Measurements from ENCODE around the gene SLC26A4.

GRCh38 chr7:107631588-107632491 lies 28.8 kb upstream of the SLC26A4 start:
- no peak for TF ChIP-seq CTCF (IDR thresholded peaks at IDR 0.05)
- TF ChIP-seq EZH2 (IDR thresholded peaks at IDR 0.05; ENCODE audit: borderline replicate concordance, insufficient read depth, low read depth, low read length, poor library complexity, severe bottlenecking): no peak
